Measurements from ENCODE around the gene HEXIM2.

DNA sequence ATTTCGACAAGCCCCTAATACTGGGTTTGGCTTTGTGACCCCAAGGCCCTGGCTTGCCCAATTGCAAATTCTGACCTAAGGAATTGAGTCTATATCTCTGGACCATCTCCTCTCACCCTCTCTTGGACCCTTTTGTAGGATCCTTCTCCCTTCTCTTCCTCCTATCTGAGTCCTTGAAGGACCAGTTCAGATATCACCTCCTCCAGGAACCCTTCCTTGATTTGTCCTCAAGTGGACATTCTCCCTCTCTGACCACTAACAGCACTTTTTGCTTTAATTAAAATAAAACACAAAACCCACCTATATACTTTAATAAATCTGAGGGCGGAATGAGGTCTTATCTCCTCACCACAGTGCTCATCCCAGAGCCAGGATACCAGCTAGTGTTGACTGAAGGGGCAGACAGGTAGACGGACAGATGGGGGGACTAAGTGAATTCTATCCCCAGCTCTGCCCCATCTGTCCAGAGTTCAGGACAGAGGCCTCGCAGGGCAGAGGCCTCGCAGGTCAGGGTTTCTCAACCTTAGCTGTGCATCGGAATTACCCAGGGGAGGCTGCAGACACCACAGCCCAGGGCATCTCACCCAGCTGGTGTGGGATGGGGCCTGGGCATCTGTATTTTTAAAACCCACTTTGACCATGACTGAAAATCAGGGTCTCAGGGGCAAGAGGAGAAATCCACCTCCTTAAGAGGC is 38.5 kb upstream of the HEXIM2 start:
- TF ChIP-seq EZH2 (IDR thresholded peaks at IDR 0.05) (no peak), FOSL1 (IDR thresholded peaks at IDR 0.05; ENCODE audit: low read depth) (no peak), CEBPB (IDR thresholded peaks at IDR 0.05; ENCODE audit: low read depth) (no peak)
- TF ChIP-seq, protein P1, sequence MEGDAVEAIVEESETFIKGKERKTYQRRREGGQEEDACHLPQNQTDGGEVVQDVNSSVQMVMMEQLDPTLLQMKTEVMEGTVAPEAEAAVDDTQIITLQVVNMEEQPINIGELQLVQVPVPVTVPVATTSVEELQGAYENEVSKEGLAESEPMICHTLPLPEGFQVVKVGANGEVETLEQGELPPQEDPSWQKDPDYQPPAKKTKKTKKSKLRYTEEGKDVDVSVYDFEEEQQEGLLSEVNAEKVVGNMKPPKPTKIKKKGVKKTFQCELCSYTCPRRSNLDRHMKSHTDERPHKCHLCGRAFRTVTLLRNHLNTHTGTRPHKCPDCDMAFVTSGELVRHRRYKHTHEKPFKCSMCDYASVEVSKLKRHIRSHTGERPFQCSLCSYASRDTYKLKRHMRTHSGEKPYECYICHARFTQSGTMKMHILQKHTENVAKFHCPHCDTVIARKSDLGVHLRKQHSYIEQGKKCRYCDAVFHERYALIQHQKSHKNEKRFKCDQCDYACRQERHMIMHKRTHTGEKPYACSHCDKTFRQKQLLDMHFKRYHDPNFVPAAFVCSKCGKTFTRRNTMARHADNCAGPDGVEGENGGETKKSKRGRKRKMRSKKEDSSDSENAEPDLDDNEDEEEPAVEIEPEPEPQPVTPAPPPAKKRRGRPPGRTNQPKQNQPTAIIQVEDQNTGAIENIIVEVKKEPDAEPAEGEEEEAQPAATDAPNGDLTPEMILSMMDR (IDR thresholded peaks at IDR 0.05 in 2 of 3, conservative IDR thresholded peaks at IDR 0.05 in 1 of 3; ENCODE audit: borderline replicate concordance in 1 of 3, insufficient read depth in 1 of 3, low read depth in 2 of 3, low read length in 2 of 3), result no peak
- TF ChIP-seq, protein P2, sequence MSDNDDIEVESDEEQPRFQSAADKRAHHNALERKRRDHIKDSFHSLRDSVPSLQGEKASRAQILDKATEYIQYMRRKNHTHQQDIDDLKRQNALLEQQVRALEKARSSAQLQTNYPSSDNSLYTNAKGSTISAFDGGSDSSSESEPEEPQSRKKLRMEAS (IDR thresholded peaks at IDR 0.05), result no peak

Measured in HCT116 (cell line).